Activated naive CD8-positive, alpha-beta T cell treated with anti-CD3 and anti-CD28 coated beads, Interleukin-2, amount 50 U/mL, for 16 hours (primary cell): Measurements from ENCODE around the gene HPS4.

Experiments used
- DNase-seq: peaks from one replicate; pipeline ENCODE4 v3.0.0-alpha.2; 2020; ENCODE audit warnings: low read depth, low spot score

The HPS4 gene

GRCh38 chr22:26466196-26466595 is 17.4 kb downstream of the HPS4 start:
- DNase-seq = no peak

GRCh38 chr22:26464312-26464711 is 19.3 kb downstream of the HPS4 start:
- DNase-seq = no peak

DNA sequence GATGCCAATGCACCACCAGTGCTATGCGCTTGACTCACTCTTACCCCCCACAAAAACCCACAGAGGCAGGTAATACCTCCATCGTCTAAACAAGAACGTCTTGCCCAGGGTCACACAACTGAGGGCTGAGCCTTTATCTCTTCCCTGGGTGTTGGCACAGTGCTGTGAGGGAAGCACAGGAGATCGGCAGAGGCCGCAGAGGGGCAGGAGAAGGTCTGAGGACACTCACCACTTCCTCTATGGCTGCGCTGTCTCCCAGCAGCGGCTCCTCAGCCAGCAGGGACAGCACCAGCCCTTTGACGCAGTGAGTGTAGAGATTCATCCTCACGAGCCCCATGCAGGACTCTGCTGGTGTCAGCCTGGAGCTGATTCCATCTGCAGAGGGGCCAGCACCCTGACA is 19.9 kb downstream of the HPS4 start:
- DNase-seq = no peak

- no peak for DNase-seq
Observed at GRCh38 chr22:26463101-26463661, 20.4 kb downstream of the HPS4 start.

- DNase-seq = no peak
Observed at GRCh38 chr22:26462641-26463040, 20.9 kb downstream of the HPS4 start.

- no peak for DNase-seq
Observed at GRCh38 chr22:26462051-26462450, 21.5 kb downstream of the HPS4 start.

DNA sequence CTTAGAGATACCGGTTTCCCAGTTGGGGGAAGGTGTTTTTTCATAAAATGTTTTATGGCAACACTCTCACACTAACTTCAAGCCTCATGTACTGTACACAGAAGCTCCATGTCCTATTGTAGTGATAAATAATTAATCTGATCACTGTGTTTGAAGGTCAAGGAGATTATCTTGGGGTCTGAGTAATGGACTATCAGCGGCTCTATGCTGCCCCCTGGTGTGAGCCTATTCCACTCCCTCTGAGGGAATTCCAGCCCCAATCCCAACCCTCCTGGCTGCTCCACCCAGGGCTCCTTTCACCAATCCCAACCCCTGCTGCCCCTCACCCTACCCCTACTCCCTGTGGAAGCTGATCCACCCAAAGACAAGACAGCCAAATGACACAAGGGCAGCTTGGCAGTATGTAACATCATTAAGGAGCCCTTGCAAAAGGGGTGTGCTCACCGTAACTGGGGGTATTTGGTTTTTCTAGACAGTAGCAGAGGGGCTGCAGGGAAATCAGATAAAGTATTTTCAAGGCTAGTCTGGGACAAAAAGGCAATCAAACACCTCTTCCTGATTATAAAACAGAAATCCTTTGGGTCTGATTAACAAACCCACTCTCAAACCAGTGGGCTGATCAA is 22.3 kb downstream of the HPS4 start:
- no peak for DNase-seq

GRCh38 chr22:26460202-26460601 is 23.4 kb downstream of the HPS4 start:
- DNase-seq = no peak

DNA sequence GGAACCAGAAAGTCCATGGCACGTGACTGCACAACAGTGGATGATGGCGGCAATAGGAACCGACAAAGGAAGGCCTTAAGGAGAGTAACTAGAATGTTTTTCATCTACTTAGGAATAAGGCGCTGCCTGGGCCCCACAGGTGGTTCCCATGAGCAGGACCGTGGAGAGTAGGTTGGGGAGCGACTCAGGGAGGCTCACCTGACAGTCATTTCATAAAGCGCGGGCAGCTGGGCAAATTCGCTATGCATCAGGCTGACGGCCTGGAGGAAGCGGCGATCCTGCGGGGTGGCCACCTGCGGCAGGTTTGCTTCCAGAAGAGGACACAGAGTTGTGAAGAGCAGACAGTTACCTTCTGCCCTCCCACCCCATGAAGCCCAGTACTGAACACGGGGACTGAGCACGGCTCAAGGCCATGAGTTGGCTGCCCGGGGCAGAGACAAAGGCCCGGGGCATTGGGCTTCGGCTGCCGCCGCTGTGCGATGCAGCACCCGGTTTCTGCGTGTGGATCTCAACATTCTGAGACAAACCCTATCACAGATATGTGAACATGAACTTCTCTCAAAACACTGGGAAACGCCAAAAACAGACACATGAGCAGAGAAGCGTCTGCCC is 25.8 kb downstream of the HPS4 start:
- DNase-seq = no peak

- no peak for DNase-seq
Observed at GRCh38 chr22:26453812-26454500, 29.6 kb downstream of the HPS4 start.

- DNase-seq = no peak
Observed at GRCh38 chr22:26453216-26453615, 30.4 kb downstream of the HPS4 start.

GRCh38 chr22:26452236-26453016 is 31.2 kb downstream of the HPS4 start:
- DNase-seq = no peak

DNA sequence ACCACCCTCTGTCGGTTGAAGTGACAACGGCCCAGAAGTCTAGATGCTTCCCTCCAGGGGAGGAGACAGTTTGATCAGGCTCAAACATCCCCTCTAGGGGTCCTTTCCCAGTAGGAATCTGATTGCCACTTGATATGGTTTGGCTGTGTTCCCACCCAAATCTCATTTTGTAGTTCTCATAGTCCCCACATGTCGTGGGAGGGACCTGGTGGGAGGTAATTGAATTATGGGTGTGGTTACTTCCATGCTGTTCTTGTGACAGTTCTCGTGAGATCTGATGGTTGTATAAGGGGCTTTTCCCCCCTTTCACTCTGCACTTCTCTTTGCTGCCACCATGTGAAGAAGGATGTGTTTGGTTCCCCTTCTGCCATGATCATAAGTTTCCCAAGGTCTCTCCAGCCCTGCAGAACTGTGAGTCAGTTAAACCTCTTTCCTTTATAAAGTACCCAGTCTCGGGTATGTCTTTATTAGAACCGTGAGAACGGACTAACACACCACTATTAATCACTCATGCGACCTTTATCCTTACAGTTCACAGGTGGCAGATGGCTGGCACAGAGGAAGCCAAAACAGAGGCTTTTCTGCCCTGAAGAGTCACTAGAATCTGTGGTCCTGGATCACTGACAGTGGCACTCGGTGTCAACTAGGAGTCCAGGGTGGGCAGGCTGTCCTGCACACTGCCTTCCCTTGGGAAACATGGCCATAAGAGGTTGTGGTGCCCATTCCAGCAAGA is 33.0 kb downstream of the HPS4 start:
- DNase-seq = no peak

DNA sequence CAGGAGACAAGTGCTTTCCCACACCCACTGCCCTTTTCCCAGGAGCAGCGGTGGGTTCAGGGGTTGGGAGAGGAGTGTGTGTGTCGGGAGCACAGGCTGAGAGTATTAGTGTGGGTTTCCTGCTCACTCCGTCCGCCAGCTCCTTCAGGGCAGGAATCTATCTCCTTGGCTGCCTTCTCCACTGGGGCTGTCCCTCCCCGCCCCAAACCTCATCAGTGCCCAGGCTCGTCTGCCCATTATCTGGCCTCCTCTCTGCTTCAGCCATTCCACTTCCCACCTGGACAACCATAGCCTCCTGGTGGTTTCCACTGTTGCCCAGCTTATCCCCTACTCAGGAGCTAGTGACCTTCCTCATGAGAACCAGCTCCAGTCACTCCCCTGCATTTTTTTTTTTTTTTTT is 34.6 kb downstream of the HPS4 start:
- no peak for DNase-seq

- no peak for DNase-seq
Observed at GRCh38 chr22:26448334-26448733, 35.2 kb downstream of the HPS4 start.

DNA sequence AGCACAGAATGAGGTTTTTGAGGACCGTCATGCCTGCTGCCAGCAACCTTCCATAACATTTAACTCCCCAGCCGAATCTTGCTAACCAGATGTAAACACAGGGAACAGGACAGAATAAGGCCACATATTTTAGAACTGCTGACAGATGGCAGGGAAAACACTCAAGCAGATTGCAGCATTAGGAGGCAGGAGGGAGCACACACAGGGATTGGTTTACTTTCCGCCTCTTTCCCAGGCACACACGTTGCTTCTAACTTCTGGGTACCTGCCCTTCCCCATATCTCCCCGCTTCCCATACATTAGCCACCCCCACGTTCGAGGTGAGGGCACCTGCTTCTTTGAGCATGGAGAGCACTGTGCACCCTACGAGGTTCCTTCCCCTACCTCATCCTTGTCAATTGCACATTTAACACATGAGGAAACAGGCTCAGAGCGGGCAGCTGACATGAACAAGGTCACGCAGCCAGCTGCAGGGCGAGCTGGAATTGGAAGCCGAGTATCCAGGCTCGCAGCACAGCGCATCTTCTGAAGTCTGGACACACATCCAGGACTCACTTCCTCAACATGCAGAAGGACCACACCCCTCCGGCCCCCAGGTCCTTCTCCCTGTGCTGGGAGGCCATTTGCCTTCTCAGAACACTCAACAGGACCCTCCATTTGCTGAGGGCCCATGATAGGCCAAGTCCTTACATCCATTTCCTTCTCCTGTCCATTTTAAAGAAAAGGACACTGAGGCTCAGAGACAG is 35.8 kb downstream of the HPS4 start:
- DNase-seq = no peak

DNA sequence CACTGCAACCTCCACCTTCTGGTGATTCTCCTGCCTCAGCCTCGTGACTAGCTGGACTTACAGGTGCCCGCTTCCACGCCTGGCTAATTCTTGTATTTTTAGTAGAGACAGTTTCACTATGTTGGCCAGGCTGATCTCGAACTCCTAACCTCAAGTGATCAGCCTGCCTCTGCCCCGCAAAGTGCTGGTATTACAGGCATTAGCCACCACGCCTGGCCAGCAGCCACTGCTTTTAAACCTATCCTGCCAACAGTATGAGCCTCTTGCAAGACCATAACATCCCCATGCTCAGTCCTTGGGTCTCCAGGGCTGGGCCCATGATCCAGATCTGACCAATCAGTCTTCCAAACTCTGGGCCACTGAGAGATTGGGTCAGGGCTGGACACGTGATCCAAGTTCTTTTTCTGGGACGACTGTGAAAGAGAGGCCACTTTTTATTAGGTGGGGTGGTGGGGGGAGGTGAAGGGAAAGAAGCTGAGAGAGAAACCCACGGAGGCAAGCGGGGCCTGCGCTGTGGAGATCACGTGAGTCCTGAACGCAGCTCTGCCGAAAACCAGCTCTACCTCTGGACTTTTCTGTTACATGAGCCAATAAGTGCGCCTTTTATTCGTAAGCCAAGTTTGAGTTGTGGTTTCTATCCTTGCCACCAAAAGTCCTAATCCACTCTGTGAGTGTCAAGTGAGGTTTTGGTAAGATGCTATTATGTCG is 36.6 kb downstream of the HPS4 start:
- DNase-seq = no peak

DNA sequence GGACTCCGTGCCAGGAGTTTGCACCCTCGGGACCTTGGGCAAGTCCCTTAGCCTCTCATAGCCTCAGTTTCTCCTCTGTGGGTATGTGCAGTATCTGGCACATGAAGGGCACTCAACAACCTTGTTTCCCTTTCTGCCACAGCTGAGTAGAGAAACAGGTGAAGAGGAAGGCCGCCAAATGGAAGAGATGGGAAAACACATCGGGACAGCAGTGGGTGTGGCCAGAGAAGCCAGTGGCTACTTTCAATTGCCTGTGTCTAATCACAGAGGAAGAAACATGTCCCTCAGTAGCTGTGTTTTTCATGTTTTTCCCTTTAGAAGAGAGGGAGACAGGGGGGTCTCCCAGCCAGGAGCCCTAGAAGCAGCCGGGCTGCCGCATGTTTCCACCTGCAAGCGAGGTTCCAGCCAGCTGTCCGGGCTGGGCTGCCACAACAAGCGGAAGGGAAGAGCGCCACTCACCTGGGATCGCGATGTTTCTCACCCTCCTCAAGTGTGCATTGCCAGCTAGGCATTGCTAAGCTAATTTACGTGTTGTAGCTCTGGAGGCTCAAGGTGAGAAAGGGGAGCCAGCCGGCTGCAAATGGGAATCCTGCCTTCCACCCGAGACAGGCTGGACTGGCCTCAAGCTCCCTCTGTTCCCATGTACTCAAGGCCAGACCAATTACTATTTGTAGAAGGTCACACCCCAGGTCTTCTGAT is 37.9 kb downstream of the HPS4 start:
- no peak for DNase-seq

DNA sequence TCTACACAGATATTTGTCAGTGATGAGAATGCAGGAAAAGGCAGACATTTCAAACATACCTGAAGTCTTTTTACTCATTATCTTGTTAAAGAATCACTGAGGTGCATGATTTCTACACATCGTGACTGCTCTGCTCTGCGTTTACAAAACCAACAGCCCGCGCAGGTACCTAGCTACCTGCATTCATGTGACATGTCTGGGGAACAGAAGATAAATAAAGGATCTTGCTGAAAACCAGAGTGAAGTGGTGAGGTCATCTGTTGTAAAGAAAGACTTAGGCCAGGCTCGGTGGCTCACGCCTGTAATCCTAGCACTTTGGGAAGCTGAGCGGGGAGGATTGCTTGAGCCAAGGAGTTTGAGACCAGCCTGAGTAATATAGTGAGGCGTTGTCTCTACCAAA is 38.8 kb downstream of the HPS4 start:
- DNase-seq = no peak
